Measurements from ENCODE around the gene CST9L.

DNA sequence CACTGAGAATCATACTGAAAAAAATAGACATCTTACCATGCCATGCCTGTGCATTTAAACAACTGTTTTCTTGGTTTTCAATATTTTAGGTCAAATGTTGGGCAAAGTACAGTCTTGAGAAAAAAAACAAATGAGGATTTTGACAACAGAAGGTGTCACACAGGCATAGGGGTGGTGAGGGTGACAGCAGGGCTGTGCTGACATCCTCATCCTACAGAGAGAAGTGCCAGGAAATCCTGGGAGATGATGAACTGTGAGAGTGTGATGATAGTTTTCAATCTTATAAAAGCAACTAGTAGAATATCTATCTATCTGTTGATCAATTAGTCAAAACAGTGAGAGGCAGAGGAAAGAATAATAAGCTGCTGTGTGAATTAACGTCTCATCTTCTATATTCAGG lies 53.4 kb downstream of the CST9L start:
- TF ChIP-seq SRF (IDR thresholded peaks at IDR 0.05; ENCODE audit: low read depth), result no peak
- TF ChIP-seq, protein P1, sequence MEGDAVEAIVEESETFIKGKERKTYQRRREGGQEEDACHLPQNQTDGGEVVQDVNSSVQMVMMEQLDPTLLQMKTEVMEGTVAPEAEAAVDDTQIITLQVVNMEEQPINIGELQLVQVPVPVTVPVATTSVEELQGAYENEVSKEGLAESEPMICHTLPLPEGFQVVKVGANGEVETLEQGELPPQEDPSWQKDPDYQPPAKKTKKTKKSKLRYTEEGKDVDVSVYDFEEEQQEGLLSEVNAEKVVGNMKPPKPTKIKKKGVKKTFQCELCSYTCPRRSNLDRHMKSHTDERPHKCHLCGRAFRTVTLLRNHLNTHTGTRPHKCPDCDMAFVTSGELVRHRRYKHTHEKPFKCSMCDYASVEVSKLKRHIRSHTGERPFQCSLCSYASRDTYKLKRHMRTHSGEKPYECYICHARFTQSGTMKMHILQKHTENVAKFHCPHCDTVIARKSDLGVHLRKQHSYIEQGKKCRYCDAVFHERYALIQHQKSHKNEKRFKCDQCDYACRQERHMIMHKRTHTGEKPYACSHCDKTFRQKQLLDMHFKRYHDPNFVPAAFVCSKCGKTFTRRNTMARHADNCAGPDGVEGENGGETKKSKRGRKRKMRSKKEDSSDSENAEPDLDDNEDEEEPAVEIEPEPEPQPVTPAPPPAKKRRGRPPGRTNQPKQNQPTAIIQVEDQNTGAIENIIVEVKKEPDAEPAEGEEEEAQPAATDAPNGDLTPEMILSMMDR (IDR thresholded peaks at IDR 0.05 in 2 of 3, conservative IDR thresholded peaks at IDR 0.05 in 1 of 3; ENCODE audit: borderline replicate concordance in 1 of 3, insufficient read depth in 1 of 3, low read depth in 2 of 3, low read length in 2 of 3), result no peak
- no peak for TF ChIP-seq EZH2 (IDR thresholded peaks at IDR 0.05)
- TF ChIP-seq POLR2A (IDR thresholded peaks at IDR 0.05; ENCODE audit: borderline replicate concordance, extremely low read depth, insufficient read depth, insufficient read length), result no peak
- TF ChIP-seq, protein P2, sequence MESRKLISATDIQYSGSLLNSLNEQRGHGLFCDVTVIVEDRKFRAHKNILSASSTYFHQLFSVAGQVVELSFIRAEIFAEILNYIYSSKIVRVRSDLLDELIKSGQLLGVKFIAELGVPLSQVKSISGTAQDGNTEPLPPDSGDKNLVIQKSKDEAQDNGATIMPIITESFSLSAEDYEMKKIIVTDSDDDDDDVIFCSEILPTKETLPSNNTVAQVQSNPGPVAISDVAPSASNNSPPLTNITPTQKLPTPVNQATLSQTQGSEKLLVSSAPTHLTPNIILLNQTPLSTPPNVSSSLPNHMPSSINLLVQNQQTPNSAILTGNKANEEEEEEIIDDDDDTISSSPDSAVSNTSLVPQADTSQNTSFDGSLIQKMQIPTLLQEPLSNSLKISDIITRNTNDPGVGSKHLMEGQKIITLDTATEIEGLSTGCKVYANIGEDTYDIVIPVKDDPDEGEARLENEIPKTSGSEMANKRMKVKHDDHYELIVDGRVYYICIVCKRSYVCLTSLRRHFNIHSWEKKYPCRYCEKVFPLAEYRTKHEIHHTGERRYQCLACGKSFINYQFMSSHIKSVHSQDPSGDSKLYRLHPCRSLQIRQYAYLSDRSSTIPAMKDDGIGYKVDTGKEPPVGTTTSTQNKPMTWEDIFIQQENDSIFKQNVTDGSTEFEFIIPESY (IDR thresholded peaks at IDR 0.05; ENCODE audit: extremely low read depth, insufficient replicate concordance, low read length), result no peak
- TF ChIP-seq YY1 (IDR thresholded peaks at IDR 0.05; ENCODE audit: extremely low read depth, insufficient replicate concordance, low read depth, low read length), result no peak
- TF ChIP-seq TCF7L2 (IDR thresholded peaks at IDR 0.05; ENCODE audit: borderline replicate concordance, extremely low read depth, insufficient read depth, insufficient read length), result no peak
- no peak for TF ChIP-seq SP1 (IDR thresholded peaks at IDR 0.05; ENCODE audit: low read depth)
- no peak for TF ChIP-seq EGR1 (IDR thresholded peaks at IDR 0.05; ENCODE audit: low read depth)
